H1 (cell line): ENCODE data around the gene BSN. TPM values are rescaled to one million over a fixed set of nuclear protein-coding genes. Genes with fewer than 3 reads are reported as not detected.

Source experiments
- CTCF ChIA-PET: fragments of 300-600 bp; sonication (Branson Sonifier 250); formaldehyde crosslinking; loops from one replicate; lab custom pipeline; 2021; ENCODE audit not compliant: partially characterized antibody; lab: Charles Lee
- POLR2A ChIA-PET: fragments of 300-600 bp; sonication (Branson Sonifier 250); formaldehyde crosslinking; loops from one replicate; lab custom pipeline; 2021; ENCODE audit warnings: inconsistent platforms; ENCODE audit not compliant: partially characterized antibody; lab: Charles Lee
- DNase-seq, 2 experiments: peaks; one replicate each; pipeline versions ENCODE4 v3.0.0 to v3.0.0-alpha.2; 2010 to 2022; ENCODE audit warnings: low spot score in 2 of 2, low read depth in 1 of 2, mixed read lengths in 1 of 2
- FAIRE-seq: peaks from 2 replicates; lab custom pipeline; 2011; peaks lifted over from hg19 to GRCh38; lab: Jason Lieb, UNC
- H2AFZ ChIP-seq: 2 replicates; pipeline ENCODE4 v1.8.1; 2012; ENCODE audit warnings: low read length, inconsistent platforms
- H2AK5ac ChIP-seq: 2 replicates; pipeline ENCODE4 v1.6.1; 2013; ENCODE audit warnings: low read depth, low read length
- H2BK120ac ChIP-seq: replicated peaks from 2 replicates; pipeline ENCODE3; 2013; ENCODE audit warnings: low read depth, low read length, inconsistent platforms
- H2BK12ac ChIP-seq: 2 replicates; pipeline ENCODE4 v1.6.1; 2013; ENCODE audit warnings: low read depth, low read length
- H2BK15ac ChIP-seq: 2 replicates; pipeline ENCODE4 v1.6.1; 2013; ENCODE audit warnings: low read length
- H2BK20ac ChIP-seq: 2 replicates; pipeline ENCODE4 v1.6.1; 2013; ENCODE audit warnings: low read length
- H2BK5ac ChIP-seq: 2 replicates; pipeline ENCODE4 v1.6.1; 2013; ENCODE audit warnings: low read depth, low read length
- H3K14ac ChIP-seq: 2 replicates; pipeline ENCODE4 v1.6.1; 2013; ENCODE audit warnings: inconsistent platforms; ENCODE audit not compliant: insufficient read length
- H3K18ac ChIP-seq: 2 replicates; pipeline ENCODE4 v1.6.1; 2013; ENCODE audit warnings: low read length; ENCODE audit errors: extremely low read depth
- H3K23ac ChIP-seq: 2 replicates; pipeline ENCODE4 v1.6.1; 2013; ENCODE audit warnings: inconsistent platforms; ENCODE audit not compliant: insufficient read length
- H3K23me2 ChIP-seq: 2 replicates; pipeline ENCODE4 v1.6.1; 2013; ENCODE audit warnings: low read depth, low read length
- H3K27ac ChIP-seq: 2 replicates; pipeline ENCODE4 v1.6.1; 2011; ENCODE audit warnings: low read depth, low read length, inconsistent platforms
- H3K27me3 ChIP-seq, 4 experiments: replicated peaks in 1 of 4; 1 replicate in 1 of 4; 2 replicates in 3 of 4; pipeline versions ENCODE4 v1.6.1 to v1.8.1; 2011 to 2013; ENCODE audit warnings: low read length in 3 of 4, mild to moderate bottlenecking in 3 of 4, inconsistent platforms in 2 of 4, mixed read lengths in 2 of 4, moderate library complexity in 1 of 4; ENCODE audit not compliant: control insufficient read depth in 3 of 4, insufficient read depth in 3 of 4; ENCODE audit errors: extremely low read depth in 1 of 4
- H3K36me3 ChIP-seq, 4 experiments: 2 replicates each; pipeline versions ENCODE4 v1.6.1 to v1.8.1; 2011 to 2013; ENCODE audit warnings: mild to moderate bottlenecking in 4 of 4, low read length in 3 of 4, moderate library complexity in 2 of 4, control low read depth in 1 of 4, inconsistent platforms in 1 of 4; ENCODE audit not compliant: insufficient read depth in 4 of 4, control insufficient read depth in 2 of 4
- H3K4ac ChIP-seq: replicated peaks from 2 replicates; pipeline ENCODE3; 2013; ENCODE audit warnings: low read length, low read depth, mixed read lengths, inconsistent platforms; ENCODE audit not compliant: insufficient read length
- H3K4me1 ChIP-seq, 4 experiments: replicated peaks in 1 of 4; 1 replicate in 1 of 4; 2 replicates in 3 of 4; pipeline versions ENCODE4 v1.6.1 to v1.8.1; 2011 to 2013; ENCODE audit warnings: low read length in 3 of 4, inconsistent platforms in 2 of 4, mixed read lengths in 1 of 4; ENCODE audit not compliant: insufficient read depth in 4 of 4, control insufficient read depth in 3 of 4
- H3K4me2 ChIP-seq, 2 experiments: 2 replicates each; pipeline versions ENCODE4 v1.6.1 to v1.8.1; 2011 to 2013; ENCODE audit warnings: low read depth in 2 of 2, low read length in 2 of 2, control low read depth in 1 of 2, inconsistent platforms in 1 of 2, mild to moderate bottlenecking in 1 of 2; ENCODE audit not compliant: insufficient read depth in 1 of 2
- H3K4me3 ChIP-seq, 4 experiments: fragments of 200-600, 300-600 bp in 1 of 4; sonication (generic), shearing (Covaris generic), sonication (Bioruptor Twin) in 1 of 4; 2 replicates each; pipeline versions ENCODE4 v1.5.1 to v1.8.1; 2011 to 2016; ENCODE audit warnings: low read length in 4 of 4, low read depth in 3 of 4, control low read depth in 2 of 4, inconsistent platforms in 2 of 4, mild to moderate bottlenecking in 2 of 4, mixed read lengths in 1 of 4, moderate library complexity in 1 of 4; ENCODE audit not compliant: insufficient read depth in 2 of 4; ENCODE audit errors: extremely low read depth in 1 of 4
- H3K56ac ChIP-seq: replicated peaks from 2 replicates; pipeline ENCODE3; 2013; ENCODE audit warnings: low read depth, mild to moderate bottlenecking, mixed read lengths, low read length, inconsistent platforms; ENCODE audit not compliant: insufficient read length
- H3K79me1 ChIP-seq: 2 replicates; pipeline ENCODE4 v1.6.1; 2013; ENCODE audit warnings: low read depth, low read length, control low read depth
- H3K79me2 ChIP-seq, 2 experiments: 2 replicates each; pipeline versions ENCODE4 v1.6.1 to v1.8.1; 2012 to 2013; ENCODE audit warnings: low read length in 2 of 2, mild to moderate bottlenecking in 2 of 2, inconsistent platforms in 1 of 2; ENCODE audit not compliant: insufficient read depth in 2 of 2, control insufficient read depth in 1 of 2
- H3K9ac ChIP-seq, 4 experiments: replicated peaks in 1 of 4; 1 replicate in 1 of 4; 2 replicates in 3 of 4; pipeline versions ENCODE4 v1.6.1 to v1.8.1; 2011 to 2013; ENCODE audit warnings: low read depth in 3 of 4, low read length in 3 of 4, control low read depth in 2 of 4, mild to moderate bottlenecking in 2 of 4, moderate library complexity in 2 of 4, inconsistent platforms in 1 of 4; ENCODE audit errors: extremely low read depth in 1 of 4
- H3K9me3 ChIP-seq, 2 experiments: 2 replicates each; pipeline versions ENCODE4 v1.6.1 to v1.8.1; 2012 to 2013; ENCODE audit warnings: mild to moderate bottlenecking in 2 of 2, moderate library complexity in 2 of 2, control low read depth in 1 of 2, inconsistent platforms in 1 of 2, low read depth in 1 of 2, low read length in 1 of 2, mixed read lengths in 1 of 2; ENCODE audit not compliant: insufficient read depth in 2 of 2
- H4K20me1 ChIP-seq, 2 experiments: replicated peaks in 1 of 2; 2 replicates each; pipeline versions ENCODE3 to v1.8.1; 2011 to 2013; ENCODE audit warnings: inconsistent platforms in 2 of 2, low read length in 2 of 2, mild to moderate bottlenecking in 1 of 2; ENCODE audit not compliant: insufficient read depth in 2 of 2, control insufficient read depth in 1 of 2
- H4K5ac ChIP-seq: 2 replicates; pipeline ENCODE4 v1.6.1; 2013; ENCODE audit warnings: low read length, low read depth, mixed read lengths, inconsistent platforms; ENCODE audit not compliant: insufficient read length
- H4K8ac ChIP-seq: 2 replicates; pipeline ENCODE4 v1.8.0; 2013; ENCODE audit warnings: mild to moderate bottlenecking, moderate library complexity, low read length, inconsistent platforms; ENCODE audit not compliant: insufficient read depth; ENCODE audit errors: extremely low read depth
- H4K91ac ChIP-seq: replicated peaks from 2 replicates; pipeline ENCODE3; 2013; ENCODE audit warnings: low read length, mixed read lengths, inconsistent platforms; ENCODE audit not compliant: insufficient read length
- BCL11A ChIP-seq, 2 experiments: IDR thresholded peaks; one replicate each; pipeline ENCODE4 v1.6.1; 2011; ENCODE audit warnings: low read depth in 2 of 2, low read length in 2 of 2, mild to moderate bottlenecking in 2 of 2
- BRCA1 ChIP-seq: IDR thresholded peaks from 2 replicates; pipeline ENCODE4 v1.6.1; 2012; ENCODE audit warnings: low read depth, low read length, improper control_type of control experiment
- CHD1 ChIP-seq: IDR thresholded peaks from 2 replicates; pipeline ENCODE4 v1.6.1; 2012; ENCODE audit warnings: low read depth, low read length, improper control_type of control experiment
- EP300 ChIP-seq, 2 experiments: IDR thresholded peaks; 1 replicate in 1 of 2; 2 replicates in 1 of 2; pipeline ENCODE4 v1.6.1; 2011 to 2012; ENCODE audit warnings: low read depth in 2 of 2, low read length in 2 of 2, mild to moderate bottlenecking in 2 of 2, borderline replicate concordance in 1 of 2, inconsistent platforms in 1 of 2, moderate library complexity in 1 of 2
- FOSL1 ChIP-seq: IDR thresholded peaks from 2 replicates; pipeline ENCODE4 v1.6.1; 2011; ENCODE audit warnings: mild to moderate bottlenecking, low read depth, low read length, moderate library complexity; ENCODE audit not compliant: insufficient read depth
- JUN ChIP-seq: IDR thresholded peaks from 2 replicates; pipeline ENCODE4 v1.6.1; 2011; ENCODE audit warnings: low read depth, mild to moderate bottlenecking, improper control_type of control experiment, low read length
- JUND ChIP-seq: IDR thresholded peaks from 2 replicates; pipeline ENCODE4 v1.6.1; 2011; ENCODE audit warnings: mild to moderate bottlenecking, improper control_type of control experiment, low read length
- PHF8 ChIP-seq: fragments of 200-600 bp; sonication (generic); conservative IDR thresholded peaks from 2 replicates; pipeline ENCODE4 v1.7.1; 2012; ENCODE audit warnings: low read depth, mild to moderate bottlenecking, inconsistent platforms, low read length, moderate library complexity
- SP1 ChIP-seq: IDR thresholded peaks from 2 replicates; pipeline ENCODE4 v1.6.1; 2011; ENCODE audit warnings: low read depth, low read length
- TAF7 ChIP-seq: optimal IDR thresholded peaks from 2 replicates; pipeline ENCODE3; 2011; ENCODE audit warnings: low read depth, mild to moderate bottlenecking, inconsistent platforms, low read length, moderate library complexity, borderline replicate concordance
- YY1 ChIP-seq: IDR thresholded peaks from 2 replicates; pipeline ENCODE4 v1.6.1; 2011; ENCODE audit warnings: low read depth, mild to moderate bottlenecking, low read length
- WGBS, 2 experiments: shearing (Covaris generic) in 1 of 2; methylation state at CpG; one replicate each; pipeline versions ENCODE4 v1.1.6 to v1.1.7; 2013 to 2015; ENCODE audit warnings: low lambda C conversion rate in 2 of 2, mixed read lengths in 2 of 2, inconsistent platforms in 1 of 2, low coverage in 1 of 2, missing lambda C conversion rate in 1 of 2; ENCODE audit not compliant: insufficient replicate concordance in 2 of 2, insufficient coverage in 1 of 2, insufficient read length in 1 of 2; ENCODE audit errors: extremely low coverage in 1 of 2, missing lambda C conversion rate in 1 of 2; 5-methylcytosine and 5-hydroxymethylcytosine counted together
- polyA plus RNA-seq, 7 experiments: library from polyadenylated mRNA; depleted of rRNA in 3 of 7; stranded (reverse) in 5 of 7; unstranded in 2 of 7; fragments of >200 nt in 5 of 7; fragments of 200-250 nt in 2 of 7; gene quantifications; 1 replicate in 5 of 7; 2 replicates in 1 of 7; 4 replicates in 1 of 7; pipeline versions ENCODE4 v1.2.1 to v1.2.3, GENCODE V29; 2011 to 2013; ENCODE audit warnings: missing spikeins in 2 of 7, mixed read lengths in 2 of 7
- total RNA-seq: library from RNA; stranded (reverse); fragmentation: NEBNext Ultra II Directional; extraction: Animal tissue kit (Norgen Biotek cat#: 25700); gene quantifications from 2 replicates; pipeline ENCODE4 v1.2.1, GENCODE V29; 2021

Gene BSN
- total and polyA plus RNA-seq, 2 of the 8 experiments (the other 6 are each of a cell fraction or from before 2014, with no cell fraction given): 0.60 to 3.0 TPM

- no peak overlapping the region for H2BK5ac ChIP-seq
- H3K4me1 ChIP-seq: peaks cover 0 to 8% (median under 1%) of the 10 kb centered on the region in 4 experiments; a peak in 1 of 7 replicates
- H3K36me3 ChIP-seq: no peaks in the 10 kb centered on the region
- no peak overlapping the region for H4K91ac ChIP-seq
- no peak overlapping the region for H2BK120ac ChIP-seq
- no peak overlapping the region for H3K4me3 ChIP-seq
- no peaks in the 10 kb centered on the region for H3K23me2 ChIP-seq
- FAIRE-seq (no peak), DNase-seq (no peak)
- H4K20me1 ChIP-seq: no peaks in the 10 kb centered on the region
- H3K79me2 ChIP-seq: no peaks in the 10 kb centered on the region
- H2BK20ac ChIP-seq: no peak overlapping the region
- no peak overlapping the region for H3K23ac ChIP-seq
- POLR2A ChIA-PET: interaction anchor here (1.0 kb wide), 1 partner anchor 98 kb away, joined by 3 read pairs; no protein-coding TSS in a partner anchor
- peak overlapping the region; percentile 15; the same call in 1 of the 2 replicates for H4K8ac ChIP-seq
- no peak overlapping the region for H2AFZ ChIP-seq
- H3K9me3 ChIP-seq: no peaks in the 10 kb centered on the region
- H4K5ac ChIP-seq: no peak overlapping the region
- no peak overlapping the region for H3K4ac ChIP-seq
- H2AK5ac ChIP-seq: no peak overlapping the region
- H2BK15ac ChIP-seq: no peak overlapping the region
- no peaks in the 10 kb centered on the region for H3K27me3 ChIP-seq
- H3K18ac ChIP-seq: no peak overlapping the region
- 95% methylated on average over 34 of the region's 34 CpGs; no CpG with 5 or more reads in 1 of the 2 experiments for WGBS, 2 experiments
- no peak overlapping the region for H2BK12ac ChIP-seq
- CTCF ChIA-PET: interaction anchor here (0.8 to 3.9 kb wide), 8 partner anchors 9 to 126 kb away, joined by 3 to 21 read pairs (median 4); no protein-coding TSS in a partner anchor
- no peak overlapping the region; a peak in 1 of 7 replicates for H3K9ac ChIP-seq
- no peaks in the 10 kb centered on the region; the same call in 1 of the 2 replicates for H3K79me1 ChIP-seq
- no peak overlapping the region for H3K27ac ChIP-seq
- no peak overlapping the region for H3K56ac ChIP-seq
- H3K4me2 ChIP-seq: no peak overlapping the region
- H3K14ac ChIP-seq: no peak overlapping the region
- no peak for TF ChIP-seq TAF7
- no peak for TF ChIP-seq BRCA1
- no peak for TF ChIP-seq FOSL1
- TF ChIP-seq SP1: no peak
- no peak for TF ChIP-seq CHD1
- no peak for TF ChIP-seq PHF8
- TF ChIP-seq YY1: no peak
- TF ChIP-seq EP300 (IDR thresholded peaks at IDR 0.05; ENCODE audit: borderline replicate concordance in 1 of 2, low read depth in 2 of 2, low read length in 2 of 2): no peak
- no peak for TF ChIP-seq JUND
- no peak for TF ChIP-seq BCL11A (IDR thresholded peaks at IDR 0.05; ENCODE audit: low read depth in 2 of 2, low read length in 2 of 2)
- no peak for TF ChIP-seq JUN
These were observed 108.6 kb downstream of the BSN start for GRCh38 chr3:49662720-49663413.
